ENCODE results near the gene PDK2.

PDK2 gene

DNA sequence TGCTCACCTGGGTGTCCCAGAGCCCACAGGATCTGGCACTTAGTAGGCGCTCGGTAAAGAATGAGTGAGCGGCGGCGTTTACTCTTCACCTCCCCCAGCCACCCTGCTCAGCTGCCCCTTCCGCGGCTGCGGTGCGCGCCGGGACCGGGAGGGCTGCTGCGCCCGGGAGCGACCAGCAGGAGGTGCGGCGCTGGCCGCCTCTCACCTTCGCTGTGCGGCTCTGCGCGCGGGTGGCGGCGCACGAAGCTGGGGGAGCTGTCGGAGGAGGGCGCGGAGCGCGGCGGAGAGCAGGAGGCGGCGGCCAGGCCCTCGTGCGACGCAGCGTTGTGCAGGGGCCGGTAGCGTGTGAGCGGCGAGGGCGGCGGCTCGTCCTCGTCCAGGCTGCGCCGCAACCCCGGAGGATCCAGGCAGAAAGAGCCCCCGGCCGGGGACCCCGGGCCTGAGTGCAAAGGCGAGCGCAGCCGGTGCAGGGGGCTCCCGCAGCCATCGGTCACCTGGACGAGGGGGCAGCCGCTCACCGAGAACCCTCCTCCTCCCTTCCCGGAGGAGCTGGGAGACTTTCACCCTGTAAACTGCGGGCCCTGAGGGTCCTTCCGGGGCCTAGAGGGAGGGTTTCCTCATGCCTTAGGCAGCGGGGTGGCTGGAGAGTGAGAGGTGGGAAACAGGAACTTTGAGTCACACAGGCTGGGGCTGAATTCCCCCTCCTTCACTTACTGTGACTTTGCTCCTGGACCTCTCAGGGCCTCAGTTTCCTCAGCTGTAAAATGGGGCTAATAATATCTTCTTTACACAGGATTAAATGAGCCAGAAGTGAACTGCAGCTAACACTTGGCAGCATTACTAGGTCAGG is 22.3 kb downstream of the PDK2 start:
- H3K27ac ChIP-seq (ENCODE audit: low read length), result no peak overlapping the region
- H3K4me2 ChIP-seq (ENCODE audit: low read depth, low read length), result peak overlapping the region; percentile 77
- H3K4me3 ChIP-seq (ENCODE audit: low read length), result 0 out of 2 replicates have a peak overlapping the region, but pooled peaks have one; percentile 17
- 0 out of 2 replicates have a peak, but pooled peaks cover 6% of the 10 kb centered on the region for H3K4me1 ChIP-seq (ENCODE audit: low read length)
- no peaks in the 10 kb centered on the region for H3K9me2 ChIP-seq (replicated peaks; ENCODE audit: insufficient read depth, low read length)
- H3K27me3 ChIP-seq (replicated peaks; ENCODE audit: insufficient read depth, low read length), result peaks cover 34% of the 10 kb centered on the region
- H2AFZ ChIP-seq (ENCODE audit: low read length), result peak overlapping the region; percentile 39
- no peaks in the 10 kb centered on the region for H3K79me2 ChIP-seq (ENCODE audit: low read length)
- H3F3A ChIP-seq (ENCODE audit: insufficient read depth, low read length), result no peaks in the 10 kb centered on the region; the same call in 1 of the 2 replicates
- no peaks in the 10 kb centered on the region for H4K20me1 ChIP-seq (ENCODE audit: insufficient read depth, low read length)
- no peaks in the 10 kb centered on the region for H3K9me3 ChIP-seq (replicated peaks; ENCODE audit: insufficient read depth, low read length)
- TF ChIP-seq CTCF (IDR thresholded peaks at IDR 0.05; ENCODE audit: low read length), result peak; percentile 78
- no peak for TF ChIP-seq EZH2phosphoT487 (IDR thresholded peaks at IDR 0.05; ENCODE audit: low read length)
- TF ChIP-seq EZH2 (optimal IDR thresholded peaks at IDR 0.05; ENCODE audit: low read depth, low read length), result no peak
- no peak overlapping the region for H3K9ac ChIP-seq (ENCODE audit: low read length)
- DNase-seq, result peak; percentile 74
- H3K36me3 ChIP-seq (replicated peaks; ENCODE audit: insufficient read depth, low read length), result no peaks in the 10 kb centered on the region

- 0 out of 2 replicates have a peak, but pooled peaks cover 6% of the 10 kb centered on the region for H3K4me1 ChIP-seq (ENCODE audit: low read length)
- no peak overlapping the region for H3K4me3 ChIP-seq (ENCODE audit: low read length)
- no peak overlapping the region for H3K4me2 ChIP-seq (ENCODE audit: low read depth, low read length)
- DNase-seq, result no peak
- H3K9me2 ChIP-seq (replicated peaks; ENCODE audit: insufficient read depth, low read length), result no peaks in the 10 kb centered on the region
- TF ChIP-seq EZH2 (optimal IDR thresholded peaks at IDR 0.05; ENCODE audit: low read depth, low read length), result no peak
- H3K79me2 ChIP-seq (ENCODE audit: low read length), result no peaks in the 10 kb centered on the region
- H3K27ac ChIP-seq (ENCODE audit: low read length), result no peak overlapping the region
- no peaks in the 10 kb centered on the region for H3K36me3 ChIP-seq (replicated peaks; ENCODE audit: insufficient read depth, low read length)
- peaks cover 40% of the 10 kb centered on the region for H3K27me3 ChIP-seq (replicated peaks; ENCODE audit: insufficient read depth, low read length)
- H3K9me3 ChIP-seq (replicated peaks; ENCODE audit: insufficient read depth, low read length), result no peaks in the 10 kb centered on the region
- H3F3A ChIP-seq (ENCODE audit: insufficient read depth, low read length), result no peaks in the 10 kb centered on the region; the same call in 1 of the 2 replicates
- no peak overlapping the region for H2AFZ ChIP-seq (ENCODE audit: low read length)
- no peaks in the 10 kb centered on the region for H4K20me1 ChIP-seq (ENCODE audit: insufficient read depth, low read length)
- H3K9ac ChIP-seq (ENCODE audit: low read length), result no peak overlapping the region
These were observed 23.1 kb downstream of the PDK2 start for GRCh38 chr17:50118076-50118827.

DNA sequence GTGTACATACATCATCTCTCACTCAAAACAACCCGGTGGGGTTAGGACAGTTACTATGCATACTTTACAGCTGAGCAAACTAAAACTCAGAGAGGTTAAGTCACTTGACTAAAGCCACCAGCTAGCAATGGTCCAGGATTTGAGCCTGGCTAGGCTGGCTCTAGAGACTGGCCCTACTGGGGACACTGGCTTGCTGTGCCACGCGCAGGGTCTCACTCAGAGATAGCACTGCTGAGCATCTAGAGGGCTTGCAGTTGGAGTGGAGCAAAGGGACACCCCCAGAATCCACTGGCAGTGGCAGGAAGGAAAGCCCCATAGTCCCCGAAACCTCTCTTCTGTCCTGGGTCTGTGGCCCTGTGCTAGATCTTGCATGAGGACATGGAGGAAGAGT is 23.7 kb downstream of the PDK2 start:
- TF ChIP-seq EZH2phosphoT487 (IDR thresholded peaks at IDR 0.05; ENCODE audit: low read length) (no peak), EZH2 (optimal IDR thresholded peaks at IDR 0.05; ENCODE audit: low read depth, low read length) (no peak), CTCF (IDR thresholded peaks at IDR 0.05; ENCODE audit: low read length) (no peak)
- Histone ChIP-seq H3K4me1 (ENCODE audit: low read length) (0 out of 2 replicates have a peak, but pooled peaks cover 6% of the 10 kb centered on the region), H3K9ac (ENCODE audit: low read length) (no peak overlapping the region), H3K79me2 (ENCODE audit: low read length) (no peaks in the 10 kb centered on the region), H3K9me3 (replicated peaks; ENCODE audit: insufficient read depth, low read length) (no peaks in the 10 kb centered on the region), H3F3A (ENCODE audit: insufficient read depth, low read length) (no peaks in the 10 kb centered on the region; the same call in 1 of the 2 replicates), H4K20me1 (ENCODE audit: insufficient read depth, low read length) (no peaks in the 10 kb centered on the region), H2AFZ (ENCODE audit: low read length) (no peak overlapping the region), H3K9me2 (replicated peaks; ENCODE audit: insufficient read depth, low read length) (no peaks in the 10 kb centered on the region), H3K36me3 (replicated peaks; ENCODE audit: insufficient read depth, low read length) (no peaks in the 10 kb centered on the region), H3K27me3 (replicated peaks; ENCODE audit: insufficient read depth, low read length) (peaks cover 41% of the 10 kb centered on the region), H3K27ac (ENCODE audit: low read length) (no peak overlapping the region), H3K4me2 (ENCODE audit: low read depth, low read length) (no peak overlapping the region), H3K4me3 (ENCODE audit: low read length) (no peak overlapping the region)
- DNase-seq, result no peak
